Loucy (cell line): ENCODE measurements around the gene RAD9B.

Experiments
- EZH2phosphoT487 ChIP-seq: fragments of 200-600 bp; IDR thresholded peaks from 2 replicates; pipeline ENCODE4 v1.6.1; 2018; ENCODE audit warnings: antibody characterized with exemption, mild to moderate bottlenecking, moderate library complexity, borderline replicate concordance
- TF ChIP-seq, protein P1 (sequence below): fragments of 200-600 bp; sonication (generic); conservative IDR thresholded peaks from 2 replicates; pipeline ENCODE4 v1.5.1; 2014; ENCODE audit warnings: mild to moderate bottlenecking, antibody characterized with exemption, low read length

DNA sequence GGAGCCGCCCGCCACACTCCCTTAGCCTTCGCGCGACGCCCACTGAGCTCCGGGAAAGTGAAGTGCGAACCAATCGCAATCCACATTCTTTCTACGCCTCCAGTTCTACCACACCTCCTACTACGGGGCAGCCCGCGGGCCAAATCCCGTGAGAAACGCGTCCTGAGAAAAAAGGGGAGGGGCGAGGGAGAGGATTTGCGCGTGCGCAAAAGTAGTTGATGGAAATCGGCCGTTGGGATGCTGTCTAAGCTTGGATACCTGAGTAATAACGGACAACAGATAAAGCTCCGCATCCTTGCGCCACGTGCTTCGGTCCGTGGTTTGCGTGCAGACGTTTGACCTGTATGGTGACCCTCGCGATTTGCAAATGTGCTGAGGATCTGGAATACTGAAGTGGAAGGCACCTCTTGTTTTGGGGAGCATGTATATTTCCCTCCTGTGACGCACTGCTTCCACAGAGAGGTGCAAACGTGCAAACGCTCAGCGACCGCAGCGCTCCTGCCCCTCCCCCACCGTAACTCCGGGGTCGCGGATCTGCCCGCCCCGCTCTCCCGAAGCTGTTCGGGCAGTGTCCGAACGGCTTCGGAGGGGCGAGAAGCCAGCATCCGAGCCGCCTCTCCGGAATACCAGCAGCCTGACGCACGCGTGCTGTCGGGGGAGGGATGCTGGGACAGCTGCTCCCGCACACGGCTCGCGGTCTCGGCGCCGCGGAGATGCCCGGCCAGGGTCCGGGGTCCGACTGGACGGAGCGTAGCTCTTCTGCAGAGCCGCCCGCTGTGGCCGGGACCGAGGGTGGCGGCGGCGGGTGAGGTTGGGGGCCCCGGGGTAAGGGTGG lies 33.7 kb upstream of the RAD9B start, which contains the start of the genes FAM216A and GPN3:
- TF ChIP-seq, protein P1, sequence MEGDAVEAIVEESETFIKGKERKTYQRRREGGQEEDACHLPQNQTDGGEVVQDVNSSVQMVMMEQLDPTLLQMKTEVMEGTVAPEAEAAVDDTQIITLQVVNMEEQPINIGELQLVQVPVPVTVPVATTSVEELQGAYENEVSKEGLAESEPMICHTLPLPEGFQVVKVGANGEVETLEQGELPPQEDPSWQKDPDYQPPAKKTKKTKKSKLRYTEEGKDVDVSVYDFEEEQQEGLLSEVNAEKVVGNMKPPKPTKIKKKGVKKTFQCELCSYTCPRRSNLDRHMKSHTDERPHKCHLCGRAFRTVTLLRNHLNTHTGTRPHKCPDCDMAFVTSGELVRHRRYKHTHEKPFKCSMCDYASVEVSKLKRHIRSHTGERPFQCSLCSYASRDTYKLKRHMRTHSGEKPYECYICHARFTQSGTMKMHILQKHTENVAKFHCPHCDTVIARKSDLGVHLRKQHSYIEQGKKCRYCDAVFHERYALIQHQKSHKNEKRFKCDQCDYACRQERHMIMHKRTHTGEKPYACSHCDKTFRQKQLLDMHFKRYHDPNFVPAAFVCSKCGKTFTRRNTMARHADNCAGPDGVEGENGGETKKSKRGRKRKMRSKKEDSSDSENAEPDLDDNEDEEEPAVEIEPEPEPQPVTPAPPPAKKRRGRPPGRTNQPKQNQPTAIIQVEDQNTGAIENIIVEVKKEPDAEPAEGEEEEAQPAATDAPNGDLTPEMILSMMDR: no peak
- TF ChIP-seq EZH2phosphoT487: no peak
